ENCODE data around the gene UXS1. TPM values are rescaled to one million over a fixed set of nuclear protein-coding genes. Genes with fewer than 3 reads are reported as not detected.

Gene UXS1
- total and polyA plus RNA-seq, 2 of the 8 experiments (the other 6 are each of a cell fraction or from before 2014, with no cell fraction given), result 44.5 to 63.4 TPM

- TF ChIP-seq SUZ12 (IDR thresholded peaks at IDR 0.05; ENCODE audit: low read length), result no peak
These were observed 34.0 kb downstream of the UXS1 start (continued) for GRCh38 chr2:106159866-106160785.

All from H1 (cell line).